Brain microvascular endothelial cell (primary cell): ENCODE data around the gene PGAP3.

Source experiments
- DNase-seq: peaks from one replicate; pipeline ENCODE4 v3.0.0-alpha.2; 2020
- H3K27ac ChIP-seq: fragments of 250-450 bp; sonication (Bioruptor Pico); 2 replicates; pipeline ENCODE4 v1.5.1; 2020; ENCODE audit warnings: mild to moderate bottlenecking, moderate library complexity
- H3K27me3 ChIP-seq: fragments of 250-450 bp; sonication (Bioruptor Pico); replicated peaks from 2 replicates; pipeline ENCODE4 v1.5.1; 2020; ENCODE audit warnings: mild to moderate bottlenecking
- H3K36me3 ChIP-seq: fragments of 250-450 bp; sonication (Bioruptor Pico); replicated peaks from 2 replicates; pipeline ENCODE4 v1.5.1; 2020; ENCODE audit warnings: mild to moderate bottlenecking
- H3K4me3 ChIP-seq: 2 replicates; pipeline ENCODE4 v1.5.1; 2011; ENCODE audit warnings: low read depth, mild to moderate bottlenecking, control low read depth, low read length, moderate library complexity
- in situ Hi-C: cut with HindIII; loops from 2 replicates; pipeline ENCODE4 v1.10.0; 2017; ENCODE audit warnings: low sequenced_read_pairs, low pct_ligation_motif_present
- TF ChIP-seq, protein P1 (sequence below): IDR thresholded peaks from 2 replicates; pipeline ENCODE4 v1.5.1; 2011; ENCODE audit warnings: low read depth, mild to moderate bottlenecking, moderate library complexity, low read length, control low read depth, inconsistent platforms; ENCODE audit errors: missing control alignments

Gene PGAP3

DNA sequence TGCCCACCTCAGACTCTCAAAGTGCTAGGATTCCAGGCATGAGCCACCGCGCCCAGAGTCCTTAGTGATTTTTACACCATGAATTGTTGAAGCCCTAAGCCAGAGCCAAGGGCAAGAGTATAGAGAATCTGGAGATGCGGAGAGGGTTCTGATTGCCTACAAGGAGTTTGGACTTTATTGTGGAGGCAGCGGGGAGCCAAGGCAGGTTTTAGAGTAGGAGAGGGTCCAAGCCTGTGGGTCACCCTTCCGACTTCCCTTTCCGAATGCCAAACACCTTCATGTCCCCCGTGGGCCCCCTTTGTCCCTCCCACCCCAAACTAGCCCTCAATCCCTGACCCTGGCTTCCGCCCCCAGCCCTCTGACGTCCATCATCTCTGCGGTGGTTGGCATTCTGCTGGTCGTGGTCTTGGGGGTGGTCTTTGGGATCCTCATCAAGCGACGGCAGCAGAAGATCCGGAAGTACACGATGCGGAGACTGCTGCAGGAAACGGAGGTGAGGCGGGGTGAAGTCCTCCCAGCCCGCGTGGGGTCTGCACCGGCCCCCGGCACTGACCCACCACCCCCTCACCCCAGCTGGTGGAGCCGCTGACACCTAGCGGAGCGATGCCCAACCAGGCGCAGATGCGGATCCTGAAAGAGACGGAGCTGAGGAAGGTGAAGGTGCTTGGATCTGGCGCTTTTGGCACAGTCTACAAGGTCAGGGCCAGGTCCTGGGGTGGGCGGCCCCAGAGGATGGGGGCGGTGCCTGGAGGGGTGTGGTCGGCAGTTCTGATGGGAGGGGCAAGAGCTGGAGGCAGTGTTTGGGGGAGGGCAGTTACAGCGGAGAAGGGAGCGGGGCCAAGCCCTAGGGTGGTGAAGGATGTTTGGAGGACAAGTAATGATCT is 35.4 kb upstream of the PGAP3 start:
- in situ Hi-C loops: no loop called here
- Histone ChIP-seq H3K27ac (no peak overlapping the region), H3K36me3 (peaks cover 13% of the 10 kb centered on the region), H3K27me3 (no peaks in the 10 kb centered on the region), H3K4me3 (no peak overlapping the region)
- no peak for DNase-seq
- TF ChIP-seq, protein P1, sequence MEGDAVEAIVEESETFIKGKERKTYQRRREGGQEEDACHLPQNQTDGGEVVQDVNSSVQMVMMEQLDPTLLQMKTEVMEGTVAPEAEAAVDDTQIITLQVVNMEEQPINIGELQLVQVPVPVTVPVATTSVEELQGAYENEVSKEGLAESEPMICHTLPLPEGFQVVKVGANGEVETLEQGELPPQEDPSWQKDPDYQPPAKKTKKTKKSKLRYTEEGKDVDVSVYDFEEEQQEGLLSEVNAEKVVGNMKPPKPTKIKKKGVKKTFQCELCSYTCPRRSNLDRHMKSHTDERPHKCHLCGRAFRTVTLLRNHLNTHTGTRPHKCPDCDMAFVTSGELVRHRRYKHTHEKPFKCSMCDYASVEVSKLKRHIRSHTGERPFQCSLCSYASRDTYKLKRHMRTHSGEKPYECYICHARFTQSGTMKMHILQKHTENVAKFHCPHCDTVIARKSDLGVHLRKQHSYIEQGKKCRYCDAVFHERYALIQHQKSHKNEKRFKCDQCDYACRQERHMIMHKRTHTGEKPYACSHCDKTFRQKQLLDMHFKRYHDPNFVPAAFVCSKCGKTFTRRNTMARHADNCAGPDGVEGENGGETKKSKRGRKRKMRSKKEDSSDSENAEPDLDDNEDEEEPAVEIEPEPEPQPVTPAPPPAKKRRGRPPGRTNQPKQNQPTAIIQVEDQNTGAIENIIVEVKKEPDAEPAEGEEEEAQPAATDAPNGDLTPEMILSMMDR: no peak

DNA sequence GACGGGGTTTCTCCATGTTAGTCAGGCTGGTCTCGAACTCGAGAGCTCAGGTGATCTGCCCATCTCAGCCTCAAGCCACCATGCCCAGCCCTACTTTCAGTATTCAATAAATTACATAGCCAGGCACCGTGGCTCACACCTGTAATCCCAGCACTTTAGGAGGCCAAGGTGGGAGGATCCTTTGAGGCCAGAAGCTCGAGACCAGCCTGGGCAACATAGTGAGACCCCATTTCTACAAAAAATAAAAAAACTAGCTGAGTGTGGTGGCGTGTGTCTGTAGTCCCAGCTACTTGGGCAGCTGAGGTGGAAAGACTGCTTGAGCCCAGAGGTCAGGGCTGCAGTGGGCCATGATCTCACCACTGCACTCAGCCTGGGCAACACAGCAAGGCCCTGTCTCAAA is 34.2 kb upstream of the PGAP3 start:
- no peak for DNase-seq
- H3K27ac ChIP-seq: no peak overlapping the region
- H3K27me3 ChIP-seq: no peaks in the 10 kb centered on the region
- TF ChIP-seq, protein P1: no peak
- in situ Hi-C loops: no loop called here
- no peak overlapping the region for H3K4me3 ChIP-seq
- peaks cover 10% of the 10 kb centered on the region for H3K36me3 ChIP-seq

DNA sequence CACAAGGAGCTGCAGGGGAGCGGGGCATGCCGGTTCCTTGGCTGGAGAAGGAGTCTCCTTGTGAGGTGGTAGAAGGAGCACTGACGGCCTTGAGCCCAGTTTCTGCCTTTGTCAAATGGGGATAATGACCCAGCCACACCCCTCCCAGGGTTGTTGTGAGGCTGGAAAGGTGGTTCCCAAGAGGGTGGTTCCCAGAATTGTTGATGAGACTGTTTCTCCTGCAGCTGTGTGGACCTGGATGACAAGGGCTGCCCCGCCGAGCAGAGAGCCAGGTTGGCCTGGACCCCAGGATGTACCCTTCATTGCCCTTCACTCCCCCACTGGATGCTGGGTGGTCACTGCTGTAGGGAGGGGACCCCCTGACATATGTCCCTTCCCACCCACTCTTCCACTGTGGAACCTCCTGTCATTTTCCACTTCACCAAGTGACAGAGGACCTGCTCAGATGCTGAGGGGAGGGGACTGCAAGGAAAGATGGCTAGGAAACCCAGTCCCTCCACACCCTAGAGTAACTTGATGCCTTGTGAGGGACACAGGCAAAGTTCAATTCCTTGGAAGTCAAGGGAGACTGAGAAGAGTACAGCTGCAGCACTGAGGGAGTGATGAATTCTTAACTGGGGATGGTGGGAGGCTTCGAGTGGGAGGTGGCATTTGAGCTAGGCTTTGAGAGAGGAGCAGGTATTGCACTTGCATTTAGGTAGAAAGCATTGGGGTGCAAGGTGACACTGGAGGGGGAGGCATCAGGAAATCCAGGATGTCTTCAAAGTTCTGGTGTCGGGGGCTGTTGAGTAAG is 31.9 kb upstream of the PGAP3 start:
- H3K4me3 ChIP-seq: no peak overlapping the region
- DNase-seq: no peak
- H3K27me3 ChIP-seq: no peaks in the 10 kb centered on the region
- peaks cover 21% of the 10 kb centered on the region for H3K36me3 ChIP-seq
- H3K27ac ChIP-seq: no peak overlapping the region
- TF ChIP-seq, protein P1: no peak
- in situ Hi-C loops: no loop called here

DNA sequence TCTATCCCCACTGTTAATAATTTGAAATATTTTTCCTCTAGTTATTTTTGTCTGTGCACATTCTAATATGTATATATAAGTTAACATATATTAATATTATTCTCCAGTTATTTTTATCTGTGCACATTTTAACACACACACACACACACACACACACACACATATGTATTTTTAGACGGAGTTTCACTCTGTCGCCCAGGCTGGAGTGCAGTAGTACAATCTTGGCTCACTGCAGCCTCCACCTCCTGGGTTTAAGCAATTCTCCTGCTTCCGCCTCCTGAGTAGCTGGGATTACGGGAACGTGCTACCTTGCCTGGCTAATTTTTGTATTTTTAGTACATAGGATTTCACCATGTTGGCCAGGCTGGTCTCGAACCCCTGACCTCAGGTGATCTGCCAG is 29.8 kb upstream of the PGAP3 start:
- in situ Hi-C loops: no loop called here
- H3K4me3 ChIP-seq: no peak overlapping the region
- no peaks in the 10 kb centered on the region for H3K27me3 ChIP-seq
- no peak overlapping the region for H3K27ac ChIP-seq
- no peak for DNase-seq
- TF ChIP-seq, protein P1: no peak
- H3K36me3 ChIP-seq: peaks cover 16% of the 10 kb centered on the region

DNA sequence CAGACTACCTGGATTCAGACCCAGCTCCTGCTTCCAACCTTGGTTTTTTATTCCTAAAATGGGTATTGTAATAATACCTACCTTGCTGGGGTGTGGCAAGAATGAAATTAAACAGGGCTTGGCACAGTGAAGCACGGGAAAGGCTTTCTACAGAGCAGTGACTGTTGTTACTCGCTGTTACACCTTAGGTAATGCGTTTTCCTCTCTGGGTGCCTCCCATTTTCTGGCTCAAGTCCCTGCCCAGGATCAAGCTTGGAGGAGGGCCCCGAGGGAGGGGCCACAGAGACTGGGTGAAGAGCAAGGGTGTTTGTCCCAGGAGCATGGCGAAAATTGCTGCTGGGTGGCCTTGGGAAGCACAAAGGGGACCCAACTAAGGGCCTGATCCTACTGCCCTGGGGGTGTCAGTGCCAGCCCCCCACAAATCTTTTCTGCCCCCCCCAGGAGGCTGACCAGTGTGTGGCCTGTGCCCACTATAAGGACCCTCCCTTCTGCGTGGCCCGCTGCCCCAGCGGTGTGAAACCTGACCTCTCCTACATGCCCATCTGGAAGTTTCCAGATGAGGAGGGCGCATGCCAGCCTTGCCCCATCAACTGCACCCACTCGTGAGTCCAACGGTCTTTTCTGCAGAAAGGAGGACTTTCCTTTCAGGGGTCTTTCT is 29.2 kb upstream of the PGAP3 start:
- no peak overlapping the region for H3K4me3 ChIP-seq
- DNase-seq: no peak
- peaks cover 16% of the 10 kb centered on the region for H3K36me3 ChIP-seq
- TF ChIP-seq, protein P1: no peak
- H3K27ac ChIP-seq: no peak overlapping the region
- in situ Hi-C loops: no loop called here
- H3K27me3 ChIP-seq: no peaks in the 10 kb centered on the region
